GM13976 (cell line): ENCODE measurements around the gene LBH.

Experiments
- DNase-seq: peaks from one replicate; pipeline ENCODE4 v3.0.0; 2012; ENCODE audit warnings: low spot score
- CTCF ChIP-seq: IDR thresholded peaks from 2 replicates; pipeline ENCODE4 v1.5.1; 2012; ENCODE audit warnings: borderline replicate concordance, mild to moderate bottlenecking; ENCODE audit not compliant: insufficient read depth; ENCODE audit errors: extremely low read depth, missing control alignments, control extremely low read depth
- in situ Hi-C: fragments of 300-500 bp; cut with MboI; formaldehyde crosslinking; loops from one replicate; pipeline ENCODE4 v1.12.0; 2022; ENCODE audit warnings: low sequenced_read_pairs, mixed read lengths, inconsistent platforms; ENCODE audit not compliant: unreplicated experiment

Gene LBH

DNA sequence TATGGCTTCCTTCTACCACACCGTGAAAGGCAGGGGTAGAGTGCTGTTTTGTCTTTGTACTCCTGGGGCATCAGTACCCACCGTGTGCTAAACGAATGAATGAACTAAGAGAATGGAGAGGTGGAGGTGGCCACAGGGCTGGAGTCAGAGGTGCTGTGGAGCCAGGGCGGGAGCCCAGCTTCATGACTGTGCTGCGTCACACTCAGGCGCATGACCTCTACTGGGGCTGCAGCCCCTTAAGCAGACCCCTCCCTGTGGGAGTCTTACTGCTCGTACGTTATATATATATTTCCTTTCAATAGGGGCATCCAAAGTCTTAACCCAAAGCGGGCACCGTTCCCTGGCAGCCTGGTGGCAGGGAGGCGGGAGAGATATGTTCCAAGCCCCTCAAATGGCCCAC lies 18.0 kb upstream of the LBH start:
- TF ChIP-seq CTCF: no peak
- DNase-seq: no peak
- in situ Hi-C loops: no loop called here

DNA sequence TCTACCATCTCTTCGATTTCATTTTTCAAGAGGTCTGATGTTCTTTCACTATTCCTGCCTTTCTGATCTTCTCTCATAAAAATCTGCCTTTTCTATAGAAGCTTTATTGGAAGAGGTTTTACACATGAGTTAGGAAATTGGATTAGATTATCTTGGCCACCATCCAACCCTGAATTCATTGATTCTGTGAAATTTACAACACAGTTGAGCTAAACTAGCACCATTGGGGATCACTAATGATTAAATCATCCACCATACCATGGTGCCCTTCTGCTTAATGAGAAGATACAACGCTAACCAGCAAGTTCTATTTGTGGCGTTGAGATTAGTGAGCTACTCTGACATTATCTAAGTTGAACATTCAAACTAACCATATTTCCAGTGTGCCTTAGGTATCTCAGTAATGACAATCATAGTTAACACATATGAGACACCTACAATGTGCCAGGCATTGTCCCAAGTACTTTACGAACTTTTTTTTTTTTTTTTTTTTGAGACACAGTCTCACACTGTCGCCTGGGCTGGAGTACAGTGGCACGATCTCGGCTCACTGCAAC lies 17.3 kb upstream of the LBH start:
- in situ Hi-C loops: no loop called here
- DNase-seq: no peak
- no peak for TF ChIP-seq CTCF

DNA sequence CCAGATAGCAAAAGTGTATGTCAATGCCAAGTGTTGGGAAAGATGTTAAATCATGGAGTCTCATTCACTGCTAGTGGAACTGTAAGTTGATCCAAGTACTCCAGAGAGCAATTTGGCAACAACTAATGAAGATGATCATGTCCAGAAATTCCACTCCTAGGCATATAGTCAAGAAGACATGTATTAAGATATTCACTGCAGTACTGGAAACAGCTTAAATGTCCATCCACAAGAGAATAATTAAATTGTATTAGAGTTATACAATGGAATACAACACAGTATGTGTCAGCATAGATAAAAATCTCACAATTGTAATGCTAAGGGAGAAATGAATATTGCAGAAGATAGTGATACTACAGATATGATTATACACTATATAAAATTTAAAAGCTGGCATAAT lies 15.2 kb upstream of the LBH start:
- no peak for DNase-seq
- in situ Hi-C loops: no loop called here
- no peak for TF ChIP-seq CTCF

DNA sequence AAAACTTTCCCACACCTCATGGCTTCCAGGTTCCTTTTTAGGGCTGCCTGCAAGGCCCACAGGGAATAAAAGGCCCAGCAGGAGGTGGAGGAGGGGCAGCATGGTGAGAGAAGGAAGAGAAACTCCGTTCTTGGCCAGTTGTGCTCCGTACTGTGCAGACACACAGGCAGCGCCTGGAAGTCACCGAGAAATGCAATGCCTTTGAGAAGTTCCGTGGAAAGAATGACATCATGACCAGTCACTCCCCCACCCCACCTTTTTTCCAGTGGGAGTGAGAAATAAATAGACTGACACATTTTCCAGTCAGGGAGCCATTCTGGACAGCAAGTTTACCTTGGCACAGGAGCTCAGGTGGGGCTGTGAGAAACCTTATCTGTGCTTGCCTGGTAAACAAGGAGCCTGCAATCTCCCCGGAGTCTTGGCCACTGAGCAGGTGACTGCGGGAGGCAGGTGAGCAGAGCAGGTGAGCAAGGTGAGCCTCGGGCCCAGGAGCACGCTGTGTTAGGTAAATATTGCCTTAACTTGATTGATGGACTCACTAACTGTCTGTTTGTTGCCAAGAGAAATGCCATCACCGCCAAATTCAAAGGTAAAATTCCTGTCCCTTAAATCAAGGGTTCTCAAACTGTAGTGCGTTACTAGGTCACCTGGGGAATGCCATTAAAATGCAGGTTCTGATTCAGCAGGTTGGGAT lies 13.5 kb upstream of the LBH start:
- peak; percentile 40 for DNase-seq
- no peak for TF ChIP-seq CTCF
- in situ Hi-C loops: no loop called here

DNA sequence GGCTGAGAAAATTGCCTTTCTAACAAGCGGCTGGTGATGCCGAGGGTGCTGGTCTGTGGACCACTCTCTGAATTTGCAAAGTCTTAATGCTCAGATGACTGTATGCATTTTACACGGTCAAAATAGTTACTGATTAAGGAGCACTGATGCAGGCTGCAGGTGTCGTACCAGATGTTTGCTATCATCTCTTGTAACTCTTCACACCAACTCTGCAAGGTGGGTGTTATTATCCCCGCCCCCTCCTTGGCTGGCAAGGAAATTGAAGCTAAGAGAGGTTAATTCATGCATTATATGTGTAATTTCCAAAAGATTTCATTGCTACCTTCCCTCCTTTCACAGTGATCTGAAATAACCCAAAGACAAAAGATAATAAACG lies 13.0 kb upstream of the LBH start:
- no peak for TF ChIP-seq CTCF
- in situ Hi-C loops: no loop called here
- DNase-seq: no peak

DNA sequence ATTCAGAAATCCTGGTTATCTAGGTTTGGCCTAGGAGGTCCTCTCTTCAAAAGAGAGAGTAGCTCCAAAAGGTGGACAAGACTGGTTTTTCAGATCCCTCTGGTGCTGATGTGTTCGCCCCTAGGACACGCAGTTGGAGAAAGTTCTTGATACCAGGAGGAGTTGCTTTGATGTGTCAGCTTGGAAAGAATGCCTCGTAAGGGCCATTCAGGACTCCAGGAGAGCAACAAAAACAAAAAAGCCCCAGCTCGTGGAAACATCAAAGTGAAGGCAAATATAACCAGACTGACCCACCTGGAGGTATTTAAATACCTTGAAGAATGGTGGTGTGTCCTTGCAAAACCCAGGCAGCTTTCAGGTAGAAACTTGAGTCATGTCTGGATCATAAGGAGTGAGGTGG lies 12.5 kb upstream of the LBH start:
- no peak for TF ChIP-seq CTCF

More for the DNA sequence above, 12.5 kb upstream of the LBH start:
- in situ Hi-C loops: no loop called here
- no peak for DNase-seq
